Epithelial cell of esophagus (primary cell): Measurements from ENCODE around the gene C16orf92.

ENCODE experiments used
- DNase-seq: peaks from one replicate; pipeline ENCODE4 v3.0.0; 2010; ENCODE audit warnings: low read depth
- H3K4me3 ChIP-seq: 2 replicates; pipeline ENCODE4 v1.5.1; 2011; ENCODE audit warnings: mild to moderate bottlenecking, low read length, control low read depth
- TF ChIP-seq, protein P1 (sequence below): IDR thresholded peaks from 2 replicates; pipeline ENCODE4 v1.5.1; 2011; ENCODE audit warnings: low read depth, mild to moderate bottlenecking, low read length, control low read depth, inconsistent platforms; ENCODE audit not compliant: insufficient read depth; ENCODE audit errors: missing control alignments

Gene C16orf92

DNA sequence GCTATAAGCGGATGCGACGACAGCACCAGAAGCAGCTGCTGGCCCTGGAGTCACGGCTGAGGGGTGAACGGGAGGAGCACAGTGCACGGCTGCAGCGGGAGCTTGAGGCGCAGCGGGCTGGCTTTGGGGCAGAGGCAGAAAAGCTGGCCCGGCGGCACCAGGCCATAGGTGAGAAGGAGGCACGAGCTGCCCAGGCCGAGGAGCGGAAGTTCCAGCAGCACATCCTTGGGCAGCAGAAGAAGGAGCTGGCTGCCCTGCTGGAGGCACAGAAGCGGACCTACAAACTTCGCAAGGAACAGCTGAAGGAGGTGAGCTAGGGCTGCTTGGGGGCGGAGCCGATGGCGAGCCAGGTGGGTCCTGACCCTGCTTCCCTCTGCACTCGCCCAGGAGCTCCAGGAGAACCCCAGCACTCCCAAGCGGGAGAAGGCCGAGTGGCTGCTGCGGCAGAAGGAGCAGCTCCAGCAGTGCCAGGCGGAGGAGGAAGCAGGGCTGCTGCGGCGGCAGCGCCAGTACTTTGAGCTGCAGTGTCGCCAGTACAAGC, 37.7 kb upstream of the C16orf92 start:
- TF ChIP-seq, protein P1, sequence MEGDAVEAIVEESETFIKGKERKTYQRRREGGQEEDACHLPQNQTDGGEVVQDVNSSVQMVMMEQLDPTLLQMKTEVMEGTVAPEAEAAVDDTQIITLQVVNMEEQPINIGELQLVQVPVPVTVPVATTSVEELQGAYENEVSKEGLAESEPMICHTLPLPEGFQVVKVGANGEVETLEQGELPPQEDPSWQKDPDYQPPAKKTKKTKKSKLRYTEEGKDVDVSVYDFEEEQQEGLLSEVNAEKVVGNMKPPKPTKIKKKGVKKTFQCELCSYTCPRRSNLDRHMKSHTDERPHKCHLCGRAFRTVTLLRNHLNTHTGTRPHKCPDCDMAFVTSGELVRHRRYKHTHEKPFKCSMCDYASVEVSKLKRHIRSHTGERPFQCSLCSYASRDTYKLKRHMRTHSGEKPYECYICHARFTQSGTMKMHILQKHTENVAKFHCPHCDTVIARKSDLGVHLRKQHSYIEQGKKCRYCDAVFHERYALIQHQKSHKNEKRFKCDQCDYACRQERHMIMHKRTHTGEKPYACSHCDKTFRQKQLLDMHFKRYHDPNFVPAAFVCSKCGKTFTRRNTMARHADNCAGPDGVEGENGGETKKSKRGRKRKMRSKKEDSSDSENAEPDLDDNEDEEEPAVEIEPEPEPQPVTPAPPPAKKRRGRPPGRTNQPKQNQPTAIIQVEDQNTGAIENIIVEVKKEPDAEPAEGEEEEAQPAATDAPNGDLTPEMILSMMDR: no peak
- no peak overlapping the region for H3K4me3 ChIP-seq
- no peak for DNase-seq

DNA sequence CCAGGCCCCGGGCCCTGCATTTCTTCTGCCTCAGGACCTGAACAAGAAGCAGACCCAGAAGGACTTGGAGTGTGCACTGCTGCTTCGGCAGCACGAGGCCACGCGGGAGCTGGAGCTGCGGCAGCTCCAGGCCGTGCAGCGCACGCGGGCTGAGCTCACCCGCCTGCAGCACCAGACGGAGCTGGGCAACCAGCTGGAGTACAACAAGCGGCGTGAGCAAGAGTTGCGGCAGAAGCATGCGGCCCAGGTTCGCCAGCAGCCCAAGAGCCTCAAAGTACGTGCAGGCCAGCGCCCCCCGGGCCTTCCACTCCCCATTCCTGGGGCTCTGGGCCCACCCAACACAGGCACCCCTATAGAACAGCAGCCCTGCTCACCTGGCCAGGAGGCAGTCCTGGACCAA, 36.8 kb upstream of the C16orf92 start:
- H3K4me3 ChIP-seq: no peak overlapping the region
- no peak for DNase-seq
- TF ChIP-seq, protein P1: no peak

DNA sequence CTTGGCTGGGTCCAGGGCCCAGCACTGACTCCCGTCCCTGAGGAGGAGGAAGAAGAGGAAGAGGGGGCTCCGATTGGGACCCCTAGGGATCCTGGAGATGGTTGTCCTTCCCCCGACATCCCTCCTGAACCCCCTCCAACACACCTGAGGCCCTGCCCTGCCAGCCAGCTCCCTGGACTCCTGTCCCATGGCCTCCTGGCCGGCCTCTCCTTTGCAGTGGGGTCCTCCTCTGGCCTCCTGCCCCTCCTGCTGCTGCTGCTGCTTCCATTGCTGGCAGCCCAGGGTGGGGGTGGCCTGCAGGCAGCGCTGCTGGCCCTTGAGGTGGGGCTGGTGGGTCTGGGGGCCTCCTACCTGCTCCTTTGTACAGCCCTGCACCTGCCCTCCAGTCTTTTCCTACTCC, 36.1 kb upstream of the C16orf92 start:
- TF ChIP-seq, protein P1: no peak

GRCh38 chr16:29987371-29988085, 35.5 kb upstream of the C16orf92 start:
- no peak for DNase-seq
- no peak overlapping the region for H3K4me3 ChIP-seq
- TF ChIP-seq, protein P1: no peak

More for the DNA sequence above, 36.1 kb upstream of the C16orf92 start:
- no peak for DNase-seq
- H3K4me3 ChIP-seq: no peak overlapping the region

DNA sequence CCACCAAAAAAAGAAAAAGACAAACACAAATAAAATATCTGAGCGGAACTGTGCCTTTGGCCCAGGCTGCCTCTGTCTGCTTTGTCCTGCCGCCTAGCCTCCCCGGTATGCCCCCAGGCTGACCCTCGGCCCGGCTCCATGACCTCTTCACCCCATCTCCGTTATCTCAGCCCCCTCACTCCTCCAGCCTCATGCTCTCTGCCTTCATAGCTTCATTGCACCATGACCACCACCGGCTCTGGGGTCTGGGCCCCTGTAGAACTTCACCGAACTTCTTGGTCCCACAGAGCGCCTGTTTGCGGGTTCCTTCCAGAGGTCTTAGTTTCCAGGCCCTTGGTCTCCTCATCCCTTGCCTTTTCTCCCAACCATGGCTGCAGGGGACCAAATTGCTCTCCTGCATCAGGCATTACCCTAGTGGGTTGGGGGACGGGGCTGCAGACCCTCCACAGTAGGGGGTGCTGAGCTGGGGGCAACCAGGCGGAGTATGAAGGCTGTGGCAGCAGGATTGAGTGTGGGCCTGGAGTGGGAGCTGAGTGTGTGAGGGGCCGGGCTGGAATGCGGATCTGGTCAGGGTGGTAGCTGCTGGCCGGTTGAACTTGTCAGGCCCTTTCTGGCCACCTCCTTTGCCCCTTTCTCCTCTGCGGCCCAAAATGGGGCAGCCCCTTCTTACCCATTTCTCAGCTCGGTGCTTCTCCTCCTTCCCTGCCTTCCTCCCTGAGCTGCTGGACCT, 34.5 kb upstream of the C16orf92 start:
- H3K4me3 ChIP-seq: no peak overlapping the region
- TF ChIP-seq, protein P1: no peak
- DNase-seq: no peak

DNA sequence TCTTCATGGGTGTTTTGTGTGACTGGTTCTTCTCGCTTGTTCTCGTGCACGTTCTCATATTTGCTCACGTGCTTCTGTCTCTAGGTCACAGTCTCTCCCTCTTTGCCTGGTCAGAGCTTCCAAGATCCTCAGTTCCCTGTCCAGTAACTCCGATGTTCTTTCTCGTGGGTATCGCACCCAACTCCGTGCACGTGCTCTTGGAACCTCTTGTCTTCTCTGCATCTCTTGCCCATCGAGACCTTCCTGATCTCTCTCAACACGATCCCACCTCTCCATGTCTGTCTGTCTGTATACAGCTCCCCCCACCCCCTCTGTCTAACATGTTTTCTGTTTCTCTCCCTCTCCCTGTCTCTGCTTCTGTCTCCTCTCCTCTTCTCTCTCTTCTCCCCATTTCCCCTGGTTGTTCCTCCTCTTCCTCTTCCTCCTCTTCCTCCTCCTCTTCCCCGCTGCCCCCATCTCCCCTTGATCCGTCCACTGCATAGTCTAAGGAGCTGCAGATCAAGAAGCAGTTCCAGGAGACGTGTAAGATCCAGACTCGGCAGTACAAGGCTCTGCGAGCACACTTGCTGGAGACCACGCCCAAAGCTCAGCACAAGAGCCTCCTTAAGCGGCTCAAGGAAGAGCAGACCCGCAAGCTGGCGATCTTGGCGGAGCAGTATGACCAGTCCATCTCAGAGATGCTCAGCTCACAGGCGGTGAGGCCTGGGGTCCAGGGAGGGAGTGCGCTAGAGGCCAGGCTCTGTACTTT, 33.7 kb upstream of the C16orf92 start:
- no peak for DNase-seq
- no peak overlapping the region for H3K4me3 ChIP-seq
- TF ChIP-seq, protein P1: no peak
